ENCODE data around the gene LTBP3.
A peak's percentile ranks its signal among the peaks of the same experiment; 100 is the strongest.

Gene LTBP3

DNA sequence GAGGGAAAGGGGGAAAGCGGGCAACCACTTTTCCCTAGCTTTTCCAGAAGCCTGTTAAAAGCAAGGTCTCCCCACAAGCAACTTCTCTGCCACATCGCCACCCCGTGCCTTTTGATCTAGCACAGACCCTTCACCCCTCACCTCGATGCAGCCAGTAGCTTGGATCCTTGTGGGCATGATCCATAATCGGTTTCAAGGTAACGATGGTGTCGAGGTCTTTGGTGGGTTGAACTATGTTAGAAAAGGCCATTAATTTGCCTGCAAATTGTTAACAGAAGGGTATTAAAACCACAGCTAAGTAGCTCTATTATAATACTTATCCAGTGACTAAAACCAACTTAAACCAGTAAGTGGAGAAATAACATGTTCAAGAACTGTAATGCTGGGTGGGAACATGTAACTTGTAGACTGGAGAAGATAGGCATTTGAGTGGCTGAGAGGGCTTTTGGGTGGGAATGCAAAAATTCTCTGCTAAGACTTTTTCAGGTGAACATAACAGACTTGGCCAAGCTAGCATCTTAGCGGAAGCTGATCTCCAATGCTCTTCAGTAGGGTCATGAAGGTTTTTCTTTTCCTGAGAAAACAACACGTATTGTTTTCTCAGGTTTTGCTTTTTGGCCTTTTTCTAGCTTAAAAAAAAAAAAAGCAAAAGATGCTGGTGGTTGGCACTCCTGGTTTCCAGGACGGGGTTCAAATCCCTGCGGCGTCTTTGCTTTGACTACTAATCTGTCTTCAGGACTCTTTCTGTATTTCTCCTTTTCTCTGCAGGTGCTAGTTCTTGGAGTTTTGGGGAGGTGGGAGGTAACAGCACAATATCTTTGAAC is 52.5 kb downstream of the LTBP3 start:
- peak; percentile 53 for DNase-seq

DNA sequence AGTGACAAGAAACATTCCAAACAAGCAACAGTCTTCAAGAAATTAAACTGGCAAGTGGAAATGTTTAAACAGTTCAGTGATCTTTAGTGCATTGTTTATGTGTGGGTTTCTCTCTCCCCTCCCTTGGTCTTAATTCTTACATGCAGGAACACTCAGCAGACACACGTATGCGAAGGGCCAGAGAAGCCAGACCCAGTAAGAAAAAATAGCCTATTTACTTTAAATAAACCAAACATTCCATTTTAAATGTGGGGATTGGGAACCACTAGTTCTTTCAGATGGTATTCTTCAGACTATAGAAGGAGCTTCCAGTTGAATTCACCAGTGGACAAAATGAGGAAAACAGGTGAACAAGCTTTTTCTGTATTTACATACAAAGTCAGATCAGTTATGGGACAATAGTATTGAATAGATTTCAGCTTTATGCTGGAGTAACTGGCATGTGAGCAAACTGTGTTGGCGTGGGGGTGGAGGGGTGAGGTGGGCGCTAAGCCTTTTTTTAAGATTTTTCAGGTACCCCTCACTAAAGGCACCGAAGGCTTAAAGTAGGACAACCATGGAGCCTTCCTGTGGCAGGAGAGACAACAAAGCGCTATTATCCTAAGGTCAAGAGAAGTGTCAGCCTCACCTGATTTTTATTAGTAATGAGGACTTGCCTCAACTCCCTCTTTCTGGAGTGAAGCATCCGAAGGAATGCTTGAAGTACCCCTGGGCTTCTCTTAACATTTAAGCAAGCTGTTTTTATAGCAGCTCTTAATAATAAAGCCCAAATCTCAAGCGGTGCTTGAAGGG is 53.3 kb downstream of the LTBP3 start:
- DNase-seq = peak; percentile 47

DNA sequence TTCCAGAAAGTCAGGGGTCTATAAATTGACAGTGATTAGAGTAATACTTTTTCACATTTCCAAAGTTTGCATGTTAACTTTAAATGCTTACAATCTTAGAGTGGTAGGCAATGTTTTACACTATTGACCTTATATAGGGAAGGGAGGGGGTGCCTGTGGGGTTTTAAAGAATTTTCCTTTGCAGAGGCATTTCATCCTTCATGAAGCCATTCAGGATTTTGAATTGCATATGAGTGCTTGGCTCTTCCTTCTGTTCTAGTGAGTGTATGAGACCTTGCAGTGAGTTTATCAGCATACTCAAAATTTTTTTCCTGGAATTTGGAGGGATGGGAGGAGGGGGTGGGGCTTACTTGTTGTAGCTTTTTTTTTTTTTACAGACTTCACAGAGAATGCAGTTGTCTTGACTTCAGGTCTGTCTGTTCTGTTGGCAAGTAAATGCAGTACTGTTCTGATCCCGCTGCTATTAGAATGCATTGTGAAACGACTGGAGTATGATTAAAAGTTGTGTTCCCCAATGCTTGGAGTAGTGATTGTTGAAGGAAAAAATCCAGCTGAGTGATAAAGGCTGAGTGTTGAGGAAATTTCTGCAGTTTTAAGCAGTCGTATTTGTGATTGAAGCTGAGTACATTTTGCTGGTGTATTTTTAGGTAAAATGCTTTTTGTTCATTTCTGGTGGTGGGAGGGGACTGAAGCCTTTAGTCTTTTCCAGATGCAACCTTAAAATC is 54.0 kb downstream of the LTBP3 start:
- DNase-seq = peak; percentile 53

DNA sequence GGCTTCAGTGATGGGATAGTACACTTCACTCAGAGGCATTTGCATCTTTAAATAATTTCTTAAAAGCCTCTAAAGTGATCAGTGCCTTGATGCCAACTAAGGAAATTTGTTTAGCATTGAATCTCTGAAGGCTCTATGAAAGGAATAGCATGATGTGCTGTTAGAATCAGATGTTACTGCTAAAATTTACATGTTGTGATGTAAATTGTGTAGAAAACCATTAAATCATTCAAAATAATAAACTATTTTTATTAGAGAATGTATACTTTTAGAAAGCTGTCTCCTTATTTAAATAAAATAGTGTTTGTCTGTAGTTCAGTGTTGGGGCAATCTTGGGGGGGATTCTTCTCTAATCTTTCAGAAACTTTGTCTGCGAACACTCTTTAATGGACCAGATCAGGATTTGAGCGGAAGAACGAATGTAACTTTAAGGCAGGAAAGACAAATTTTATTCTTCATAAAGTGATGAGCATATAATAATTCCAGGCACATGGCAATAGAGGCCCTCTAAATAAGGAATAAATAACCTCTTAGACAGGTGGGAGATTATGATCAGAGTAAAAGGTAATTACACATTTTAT is 54.7 kb downstream of the LTBP3 start:
- peak; percentile 36 for DNase-seq

DNA sequence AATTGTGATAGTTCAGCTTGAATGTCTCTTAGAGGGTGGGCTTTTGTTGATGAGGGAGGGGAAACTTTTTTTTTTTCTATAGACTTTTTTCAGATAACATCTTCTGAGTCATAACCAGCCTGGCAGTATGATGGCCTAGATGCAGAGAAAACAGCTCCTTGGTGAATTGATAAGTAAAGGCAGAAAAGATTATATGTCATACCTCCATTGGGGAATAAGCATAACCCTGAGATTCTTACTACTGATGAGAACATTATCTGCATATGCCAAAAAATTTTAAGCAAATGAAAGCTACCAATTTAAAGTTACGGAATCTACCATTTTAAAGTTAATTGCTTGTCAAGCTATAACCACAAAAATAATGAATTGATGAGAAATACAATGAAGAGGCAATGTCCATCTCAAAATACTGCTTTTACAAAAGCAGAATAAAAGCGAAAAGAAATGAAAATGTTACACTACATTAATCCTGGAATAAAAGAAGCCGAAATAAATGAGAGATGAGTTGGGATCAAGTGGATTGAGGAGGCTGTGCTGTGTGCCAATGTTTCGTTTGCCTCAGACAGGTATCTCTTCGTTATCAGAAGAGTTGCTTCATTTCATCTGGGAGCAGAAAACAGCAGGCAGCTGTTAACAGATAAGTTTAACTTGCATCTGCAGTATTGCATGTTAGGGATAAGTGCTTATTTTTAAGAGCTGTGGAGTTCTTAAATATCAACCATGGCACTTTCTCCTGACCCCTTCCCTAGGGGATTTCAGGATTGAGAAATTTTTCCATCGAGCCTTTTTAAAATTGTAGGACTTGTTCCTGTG is 55.4 kb downstream of the LTBP3 start:
- DNase-seq = peak; percentile 56

DNA sequence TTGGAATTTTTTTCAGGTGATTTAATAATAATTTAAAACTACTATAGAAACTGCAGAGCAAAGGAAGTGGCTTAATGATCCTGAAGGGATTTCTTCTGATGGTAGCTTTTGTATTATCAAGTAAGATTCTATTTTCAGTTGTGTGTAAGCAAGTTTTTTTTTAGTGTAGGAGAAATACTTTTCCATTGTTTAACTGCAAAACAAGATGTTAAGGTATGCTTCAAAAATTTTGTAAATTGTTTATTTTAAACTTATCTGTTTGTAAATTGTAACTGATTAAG is 55.9 kb downstream of the LTBP3 start:
- DNase-seq = no peak

DNA sequence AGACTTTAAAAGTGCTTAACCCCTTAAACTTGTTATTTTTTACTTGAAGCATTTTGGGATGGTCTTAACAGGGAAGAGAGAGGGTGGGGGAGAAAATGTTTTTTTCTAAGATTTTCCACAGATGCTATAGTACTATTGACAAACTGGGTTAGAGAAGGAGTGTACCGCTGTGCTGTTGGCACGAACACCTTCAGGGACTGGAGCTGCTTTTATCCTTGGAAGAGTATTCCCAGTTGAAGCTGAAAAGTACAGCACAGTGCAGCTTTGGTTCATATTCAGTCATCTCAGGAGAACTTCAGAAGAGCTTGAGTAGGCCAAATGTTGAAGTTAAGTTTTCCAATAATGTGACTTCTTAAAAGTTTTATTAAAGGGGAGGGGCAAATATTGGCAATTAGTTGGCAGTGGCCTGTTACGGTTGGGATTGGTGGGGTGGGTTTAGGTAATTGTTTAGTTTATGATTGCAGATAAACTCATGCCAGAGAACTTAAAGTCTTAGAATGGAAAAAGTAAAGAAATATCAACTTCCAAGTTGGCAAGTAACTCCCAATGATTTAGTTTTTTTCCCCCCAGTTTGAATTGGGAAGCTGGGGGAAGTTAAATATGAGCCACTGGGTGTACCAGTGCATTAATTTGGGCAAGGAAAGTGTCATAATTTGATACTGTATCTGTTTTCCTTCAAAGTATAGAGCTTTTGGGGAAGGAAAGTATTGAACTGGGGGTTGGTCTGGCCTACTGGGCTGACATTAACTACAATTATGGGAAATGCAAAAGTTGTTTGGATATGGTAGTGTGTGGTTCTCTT is 56.5 kb downstream of the LTBP3 start:
- peak; percentile 48 for DNase-seq

DNA sequence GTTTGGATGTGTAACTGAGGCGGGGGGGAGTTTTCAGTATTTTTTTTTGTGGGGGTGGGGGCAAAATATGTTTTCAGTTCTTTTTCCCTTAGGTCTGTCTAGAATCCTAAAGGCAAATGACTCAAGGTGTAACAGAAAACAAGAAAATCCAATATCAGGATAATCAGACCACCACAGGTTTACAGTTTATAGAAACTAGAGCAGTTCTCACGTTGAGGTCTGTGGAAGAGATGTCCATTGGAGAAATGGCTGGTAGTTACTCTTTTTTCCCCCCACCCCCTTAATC is 57.0 kb downstream of the LTBP3 start:
- DNase-seq = peak; percentile 43

DNA sequence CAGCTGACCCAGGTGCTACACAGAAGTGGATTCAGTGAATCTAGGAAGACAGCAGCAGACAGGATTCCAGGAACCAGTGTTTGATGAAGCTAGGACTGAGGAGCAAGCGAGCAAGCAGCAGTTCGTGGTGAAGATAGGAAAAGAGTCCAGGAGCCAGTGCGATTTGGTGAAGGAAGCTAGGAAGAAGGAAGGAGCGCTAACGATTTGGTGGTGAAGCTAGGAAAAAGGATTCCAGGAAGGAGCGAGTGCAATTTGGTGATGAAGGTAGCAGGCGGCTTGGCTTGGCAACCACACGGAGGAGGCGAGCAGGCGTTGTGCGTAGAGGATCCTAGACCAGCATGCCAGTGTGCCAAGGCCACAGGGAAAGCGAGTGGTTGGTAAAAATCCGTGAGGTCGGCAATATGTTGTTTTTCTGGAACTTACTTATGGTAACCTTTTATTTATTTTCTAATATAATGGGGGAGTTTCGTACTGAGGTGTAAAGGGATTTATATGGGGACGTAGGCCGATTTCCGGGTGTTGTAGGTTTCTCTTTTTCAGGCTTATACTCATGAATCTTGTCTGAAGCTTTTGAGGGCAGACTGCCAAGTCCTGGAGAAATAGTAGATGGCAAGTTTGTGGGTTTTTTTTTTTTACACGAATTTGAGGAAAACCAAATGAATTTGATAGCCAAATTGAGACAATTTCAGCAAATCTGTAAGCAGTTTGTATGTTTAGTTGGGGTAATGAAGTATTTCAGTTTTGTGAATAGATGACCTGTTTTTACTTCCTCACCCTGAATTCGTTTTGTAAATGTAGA is 57.6 kb downstream of the LTBP3 start:
- peak; percentile 64 for DNase-seq

DNA sequence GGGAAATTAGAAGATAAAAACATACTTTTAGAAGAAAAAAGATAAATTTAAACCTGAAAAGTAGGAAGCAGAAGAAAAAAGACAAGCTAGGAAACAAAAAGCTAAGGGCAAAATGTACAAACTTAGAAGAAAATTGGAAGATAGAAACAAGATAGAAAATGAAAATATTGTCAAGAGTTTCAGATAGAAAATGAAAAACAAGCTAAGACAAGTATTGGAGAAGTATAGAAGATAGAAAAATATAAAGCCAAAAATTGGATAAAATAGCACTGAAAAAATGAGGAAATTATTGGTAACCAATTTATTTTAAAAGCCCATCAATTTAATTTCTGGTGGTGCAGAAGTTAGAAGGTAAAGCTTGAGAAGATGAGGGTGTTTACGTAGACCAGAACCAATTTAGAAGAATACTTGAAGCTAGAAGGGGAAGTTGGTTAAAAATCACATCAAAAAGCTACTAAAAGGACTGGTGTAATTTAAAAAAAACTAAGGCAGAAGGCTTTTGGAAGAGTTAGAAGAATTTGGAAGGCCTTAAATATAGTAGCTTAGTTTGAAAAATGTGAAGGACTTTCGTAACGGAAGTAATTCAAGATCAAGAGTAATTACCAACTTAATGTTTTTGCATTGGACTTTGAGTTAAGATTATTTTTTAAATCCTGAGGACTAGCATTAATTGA is 58.3 kb downstream of the LTBP3 start:
- peak; percentile 47 for DNase-seq

DNA sequence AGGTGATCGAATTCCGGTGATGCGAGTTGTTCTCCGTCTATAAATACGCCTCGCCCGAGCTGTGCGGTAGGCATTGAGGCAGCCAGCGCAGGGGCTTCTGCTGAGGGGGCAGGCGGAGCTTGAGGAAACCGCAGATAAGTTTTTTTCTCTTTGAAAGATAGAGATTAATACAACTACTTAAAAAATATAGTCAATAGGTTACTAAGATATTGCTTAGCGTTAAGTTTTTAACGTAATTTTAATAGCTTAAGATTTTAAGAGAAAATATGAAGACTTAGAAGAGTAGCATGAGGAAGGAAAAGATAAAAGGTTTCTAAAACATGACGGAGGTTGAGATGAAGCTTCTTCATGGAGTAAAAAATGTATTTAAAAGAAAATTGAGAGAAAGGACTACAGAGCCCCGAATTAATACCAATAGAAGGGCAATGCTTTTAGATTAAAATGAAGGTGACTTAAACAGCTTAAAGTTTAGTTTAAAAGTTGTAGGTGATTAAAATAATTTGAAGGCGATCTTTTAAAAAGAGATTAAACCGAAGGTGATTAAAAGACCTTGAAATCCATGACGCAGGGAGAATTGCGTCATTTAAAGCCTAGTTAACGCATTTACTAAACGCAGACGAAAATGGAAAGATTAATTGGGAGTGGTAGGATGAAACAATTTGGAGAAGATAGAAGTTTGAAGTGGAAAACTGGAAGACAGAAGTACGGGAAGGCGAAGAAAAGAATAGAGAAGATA is 59.0 kb downstream of the LTBP3 start, which contains the start of gene MALAT1:
Gene MALAT1 (plus strand): TSS at position 69 of the 736 bp plus-strand sequence.
- peak; percentile 97 for DNase-seq

DNA sequence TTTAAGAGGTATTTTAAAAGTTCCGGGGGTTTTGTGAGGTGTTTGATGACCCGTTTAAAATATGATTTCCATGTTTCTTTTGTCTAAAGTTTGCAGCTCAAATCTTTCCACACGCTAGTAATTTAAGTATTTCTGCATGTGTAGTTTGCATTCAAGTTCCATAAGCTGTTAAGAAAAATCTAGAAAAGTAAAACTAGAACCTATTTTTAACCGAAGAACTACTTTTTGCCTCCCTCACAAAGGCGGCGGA is 59.5 kb downstream of the LTBP3 start:
- no peak for DNase-seq

DNA sequence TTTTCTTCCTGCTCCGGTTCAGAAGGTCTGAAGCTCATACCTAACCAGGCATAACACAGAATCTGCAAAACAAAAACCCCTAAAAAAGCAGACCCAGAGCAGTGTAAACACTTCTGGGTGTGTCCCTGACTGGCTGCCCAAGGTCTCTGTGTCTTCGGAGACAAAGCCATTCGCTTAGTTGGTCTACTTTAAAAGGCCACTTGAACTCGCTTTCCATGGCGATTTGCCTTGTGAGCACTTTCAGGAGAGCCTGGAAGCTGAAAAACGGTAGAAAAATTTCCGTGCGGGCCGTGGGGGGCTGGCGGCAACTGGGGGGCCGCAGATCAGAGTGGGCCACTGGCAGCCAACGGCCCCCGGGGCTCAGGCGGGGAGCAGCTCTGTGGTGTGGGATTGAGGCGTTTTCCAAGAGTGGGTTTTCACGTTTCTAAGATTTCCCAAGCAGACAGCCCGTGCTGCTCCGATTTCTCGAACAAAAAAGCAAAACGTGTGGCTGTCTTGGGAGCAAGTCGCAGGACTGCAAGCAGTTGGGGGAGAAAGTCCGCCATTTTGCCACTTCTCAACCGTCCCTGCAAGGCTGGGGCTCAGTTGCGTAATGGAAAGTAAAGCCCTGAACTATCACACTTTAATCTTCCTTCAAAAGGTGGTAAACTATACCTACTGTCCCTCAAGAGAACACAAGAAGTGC is 60.0 kb downstream of the LTBP3 start:
- DNase-seq = peak; percentile 80

DNA sequence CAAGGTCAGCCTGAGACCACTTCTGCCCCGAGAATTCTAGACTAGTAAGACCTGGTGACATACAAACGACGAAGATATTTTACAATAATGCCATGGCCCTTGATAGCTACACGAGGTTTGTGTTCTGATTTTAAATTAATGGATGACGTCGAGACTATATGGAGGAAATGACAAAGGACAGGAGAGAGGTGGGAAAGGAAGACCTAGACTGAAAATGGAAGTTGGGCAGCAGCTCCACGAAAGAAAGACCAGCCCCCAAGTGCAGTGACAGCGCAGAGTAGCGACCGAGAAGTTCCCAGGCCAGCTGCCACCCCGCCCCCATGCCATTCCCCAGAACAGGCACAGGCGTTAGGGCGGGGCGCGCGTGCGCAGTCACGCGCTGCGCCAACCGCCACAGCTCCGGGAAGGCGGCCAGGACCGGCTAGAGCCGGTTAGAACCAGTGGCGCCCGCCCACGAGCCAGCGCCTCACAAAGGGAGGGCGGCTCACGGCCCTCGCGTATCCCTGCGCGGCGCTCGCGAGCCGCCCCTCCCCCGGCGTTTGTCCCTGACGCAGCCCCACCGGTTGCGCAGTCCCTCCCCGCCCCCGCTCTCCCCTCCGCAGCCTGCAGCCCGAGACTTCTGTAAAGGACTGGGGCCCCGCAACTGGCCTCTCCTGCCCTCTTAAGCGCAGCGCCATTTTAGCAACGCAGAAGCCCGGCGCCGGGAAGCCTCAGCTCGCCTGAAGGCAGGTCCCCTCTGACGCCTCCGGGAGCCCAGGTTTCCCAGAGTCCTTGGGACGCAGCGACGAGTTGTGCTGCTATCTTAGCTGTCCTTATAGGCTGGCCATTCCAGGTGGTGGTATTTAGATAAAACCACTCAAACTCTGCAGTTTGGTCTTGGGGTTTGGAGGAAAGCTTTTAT is 60.8 kb downstream of the LTBP3 start:
- DNase-seq = peak; percentile 98

DNA sequence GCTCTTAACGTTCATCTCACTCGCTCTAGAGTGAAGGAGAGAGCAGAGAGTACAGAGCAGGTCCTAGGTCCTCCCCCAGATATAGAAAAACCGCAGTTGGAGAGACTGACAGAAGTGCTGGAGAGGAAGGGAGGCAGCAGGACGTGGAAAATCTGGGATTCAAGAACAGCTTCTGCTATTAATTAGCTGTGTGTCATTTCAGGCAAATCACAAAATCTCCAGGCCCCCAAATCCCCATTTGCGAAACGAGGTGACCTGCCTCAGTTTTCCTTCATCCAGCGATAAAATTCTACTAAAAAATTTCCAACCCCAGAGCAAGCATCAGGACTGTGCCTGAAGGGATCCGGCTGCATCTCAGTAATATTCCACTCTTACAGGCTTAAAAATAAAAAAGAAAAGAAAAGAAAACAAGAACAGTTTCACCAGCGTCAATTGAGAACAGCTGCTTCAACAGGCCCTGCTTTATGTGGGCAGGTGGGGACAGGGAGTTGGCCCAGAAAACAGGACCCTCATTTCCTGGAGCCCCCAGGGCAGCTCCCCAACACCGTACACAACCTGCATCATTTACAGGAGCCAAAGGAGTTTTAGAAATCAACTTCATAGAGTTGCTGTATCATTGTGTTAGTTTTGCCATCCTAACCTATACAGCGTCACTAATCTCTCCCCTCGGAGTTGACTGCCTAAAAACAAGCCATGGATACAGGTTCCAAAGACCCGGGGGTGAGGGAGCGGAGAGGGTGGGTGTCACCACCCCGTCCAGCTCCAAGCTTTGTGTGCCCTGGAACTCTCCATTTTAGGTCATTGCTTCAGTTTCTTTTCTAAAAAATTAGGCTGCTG is 61.6 kb downstream of the LTBP3 start:
- no peak for DNase-seq

DNA sequence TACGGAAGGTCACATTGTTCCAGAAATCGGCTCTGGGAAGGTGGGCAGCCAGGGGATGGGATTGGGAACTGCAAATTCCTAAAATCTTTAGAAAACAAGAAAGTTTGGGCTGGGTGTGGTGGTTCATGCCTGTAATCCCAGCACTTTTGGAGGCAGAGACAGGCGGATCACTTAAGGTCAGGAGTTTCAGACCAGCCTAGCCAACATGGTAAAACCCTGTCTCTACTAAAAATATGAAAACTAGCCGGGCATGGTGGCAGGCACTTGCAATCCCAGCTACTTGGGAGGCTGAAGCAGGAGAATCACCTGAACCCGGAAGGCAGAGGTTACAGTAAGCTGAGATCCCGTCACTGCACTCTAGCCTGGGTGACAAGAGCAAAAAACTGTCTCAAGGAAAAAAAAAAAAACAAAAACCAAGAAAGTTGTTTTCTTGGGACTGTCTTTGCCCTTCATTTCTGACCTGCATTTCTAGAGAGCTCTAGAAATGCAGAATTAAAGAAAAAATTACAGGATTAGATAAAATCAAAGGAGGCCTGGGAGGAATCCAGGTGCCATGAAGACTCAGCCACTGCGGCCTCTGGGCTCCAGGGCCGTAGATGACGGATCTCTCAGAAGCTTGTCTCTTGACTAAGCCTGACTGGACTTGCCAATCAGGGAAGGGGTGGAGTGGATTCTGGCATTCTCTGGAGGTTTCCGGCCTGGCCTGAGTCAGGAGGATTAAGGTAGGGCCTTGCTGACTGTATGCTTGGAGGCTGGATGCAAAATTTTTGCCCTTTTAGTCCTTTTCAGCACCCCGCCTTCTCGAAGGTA is 64.6 kb downstream of the LTBP3 start:
- no peak for DNase-seq
